Neural cell (in vitro differentiated cells): Measurements from ENCODE around the gene ACLY. TPM values are rescaled to one million over a fixed set of nuclear protein-coding genes. Genes with fewer than 3 reads are reported as not detected.

ENCODE experiments used
- H2AFZ ChIP-seq: fragments of 200-600, 300-800 bp; sonication (generic), shearing (Covaris generic); 2 replicates; pipeline ENCODE4 v1.6.0; 2014; ENCODE audit warnings: low read depth, mild to moderate bottlenecking, antibody characterized with exemption, low read length, moderate library complexity
- H3F3A ChIP-seq: fragments of 200-600 bp; shearing (Covaris generic); 2 replicates; pipeline ENCODE4 v1.6.1; 2016; ENCODE audit warnings: mild to moderate bottlenecking, moderate library complexity, mixed read lengths, antibody characterized with exemption, low read length; ENCODE audit not compliant: insufficient read depth, poor library complexity, severe bottlenecking
- H3K27ac ChIP-seq: fragments of 200-600, 300-800 bp; sonication (generic), shearing (Covaris generic); 2 replicates; pipeline ENCODE4 v1.5.1; 2014; ENCODE audit warnings: mild to moderate bottlenecking, low read length, moderate library complexity
- H3K27me3 ChIP-seq: fragments of 300-800, 200-600 bp; sonication (generic), shearing (Covaris generic); 2 replicates; pipeline ENCODE4 v1.6.0; 2014; ENCODE audit warnings: mild to moderate bottlenecking, low read depth, low read length, moderate library complexity; ENCODE audit not compliant: insufficient read depth
- H3K36me3 ChIP-seq: fragments of 300-800, 200-600 bp; sonication (generic), shearing (Covaris generic); 2 replicates; pipeline ENCODE4 v1.5.1; 2014; ENCODE audit warnings: mild to moderate bottlenecking, antibody characterized with exemption, low read length, moderate library complexity; ENCODE audit not compliant: insufficient read depth
- H3K4me2 ChIP-seq: fragments of 300-800, 200-600 bp; sonication (generic), shearing (Covaris generic); 2 replicates; pipeline ENCODE4 v1.6.0; 2014; ENCODE audit warnings: mild to moderate bottlenecking, low read length
- H3K4me3 ChIP-seq: fragments of 300-800, 200-600 bp; sonication (generic), shearing (Covaris generic); 2 replicates; pipeline ENCODE4 v1.5.1; 2014; ENCODE audit warnings: mild to moderate bottlenecking, low read length, moderate library complexity
- H3K79me2 ChIP-seq: fragments of 200-600 bp; shearing (Covaris generic); replicated peaks from 2 replicates; pipeline ENCODE4 v1.6.0; 2014; ENCODE audit warnings: mild to moderate bottlenecking, low read length, moderate library complexity; ENCODE audit not compliant: insufficient read depth
- H3K9ac ChIP-seq: fragments of 300-800, 200-600 bp; sonication (generic), shearing (Covaris generic); 2 replicates; pipeline ENCODE4 v1.6.1; 2016; ENCODE audit warnings: mild to moderate bottlenecking, low read length, mixed read lengths
- H3K9me2 ChIP-seq: fragments of 200-600 bp; shearing (Covaris generic); 2 replicates; pipeline ENCODE4 v1.6.1; 2016; ENCODE audit warnings: mild to moderate bottlenecking, low read length, mixed read lengths; ENCODE audit not compliant: insufficient read depth
- H3K9me3 ChIP-seq: fragments of 200-600, 300-800 bp; sonication (generic), shearing (Covaris generic); 2 replicates; pipeline ENCODE4 v1.6.1; 2016; ENCODE audit warnings: mild to moderate bottlenecking, mixed run types, low read length, moderate library complexity, mixed read lengths
- H4K20me1 ChIP-seq: fragments of 200-600 bp; shearing (Covaris generic); 2 replicates; pipeline ENCODE4 v1.6.1; 2016; ENCODE audit warnings: mild to moderate bottlenecking, mixed run types; ENCODE audit not compliant: insufficient read depth
- CTCF ChIP-seq: fragments of 450-650 bp; IDR thresholded peaks from 2 replicates; pipeline ENCODE4 v1.5.1; 2014; ENCODE audit warnings: antibody characterized with exemption, mild to moderate bottlenecking, moderate library complexity; ENCODE audit not compliant: poor library complexity, severe bottlenecking
- EP300 ChIP-seq: fragments of 450-650 bp; conservative IDR thresholded peaks from 2 replicates; pipeline ENCODE4 v1.6.1; 2014; ENCODE audit warnings: antibody characterized with exemption, mild to moderate bottlenecking, moderate library complexity; ENCODE audit not compliant: poor library complexity, severe bottlenecking
- EZH2 ChIP-seq: fragments of 200-600, 300-800 bp; shearing (Covaris generic), sonication (generic); IDR thresholded peaks from 2 replicates; pipeline ENCODE4 v1.6.1; 2014; ENCODE audit warnings: antibody characterized with exemption, low read length, borderline replicate concordance, mild to moderate bottlenecking; ENCODE audit not compliant: insufficient read depth, poor library complexity, severe bottlenecking
- MXI1 ChIP-seq: fragments of 450-650 bp; conservative IDR thresholded peaks from 2 replicates; pipeline ENCODE4 v1.6.1; 2014; ENCODE audit warnings: antibody characterized with exemption, mild to moderate bottlenecking; ENCODE audit not compliant: poor library complexity, severe bottlenecking
- POLR2AphosphoS5 ChIP-seq: IDR thresholded peaks from 2 replicates; pipeline ENCODE4 v1.6.1; 2012
- RAD21 ChIP-seq: fragments of 450-650 bp; conservative IDR thresholded peaks from 2 replicates; pipeline ENCODE4 v1.6.1; 2014; ENCODE audit warnings: antibody characterized with exemption, mild to moderate bottlenecking, moderate library complexity
- REST ChIP-seq: IDR thresholded peaks from 2 replicates; pipeline ENCODE4 v1.6.1; 2012; ENCODE audit warnings: borderline replicate concordance
- SMC3 ChIP-seq: fragments of 450-650 bp; conservative IDR thresholded peaks from 2 replicates; pipeline ENCODE4 v1.6.1; 2014; ENCODE audit warnings: antibody characterized with exemption, mild to moderate bottlenecking, moderate library complexity; ENCODE audit not compliant: poor library complexity
- TAF1 ChIP-seq: IDR thresholded peaks from 2 replicates; pipeline ENCODE4 v1.6.1; 2012; ENCODE audit warnings: low read depth
- polyA plus RNA-seq: library from polyadenylated mRNA; depleted of rRNA; stranded (reverse); fragments of >200 nt; gene quantifications from 2 replicates; pipeline ENCODE4 v1.2.3, GENCODE V29; 2014

Gene ACLY
- polyA plus RNA-seq, 1 donor from 2014 or later: 136 TPM

- Histone ChIP-seq H3K9ac (no peak overlapping the region), H3F3A (no peaks in the 10 kb centered on the region), H3K4me3 (no peak overlapping the region), H3K27ac (no peak overlapping the region), H3K27me3 (no peaks in the 10 kb centered on the region), H2AFZ (no peak overlapping the region), H3K9me2 (no peaks in the 10 kb centered on the region), H4K20me1 (no peaks in the 10 kb centered on the region), H3K36me3 (no peaks in the 10 kb centered on the region), H3K79me2 (peaks cover 7% of the 10 kb centered on the region), H3K9me3 (no peaks in the 10 kb centered on the region), H3K4me2 (no peak overlapping the region)
- TF ChIP-seq CTCF (no peak), REST (no peak)
Measured at GRCh38 chr17:41907633-41908539, 10.9 kb downstream of the ACLY start.

GRCh38 chr17:41907185-41907556, 11.6 kb downstream of the ACLY start:
- Histone ChIP-seq H3K9me2 (no peaks in the 10 kb centered on the region), H3K36me3 (no peaks in the 10 kb centered on the region), H3K9me3 (no peaks in the 10 kb centered on the region), H3K79me2 (no peaks in the 10 kb centered on the region), H4K20me1 (no peaks in the 10 kb centered on the region), H3K27ac (no peak overlapping the region), H3K27me3 (no peaks in the 10 kb centered on the region), H2AFZ (no peak overlapping the region), H3K4me3 (no peak overlapping the region), H3F3A (no peaks in the 10 kb centered on the region), H3K9ac (no peak overlapping the region), H3K4me2 (no peak overlapping the region)
- TF ChIP-seq TAF1 (no peak), MXI1 (no peak), EP300 (no peak), SMC3 (no peak), EZH2 (no peak), CTCF (no peak), REST (no peak), POLR2AphosphoS5 (no peak), RAD21 (no peak)
